Ramos (cell line): ENCODE measurements around the gene USP47.

ENCODE experiments used
- in situ Hi-C: fragments of 300-500 bp; cut with MboI; formaldehyde crosslinking; loops from one replicate; pipeline ENCODE4 v1.14.3; 2022; ENCODE audit warnings: low sequenced_read_pairs; ENCODE audit not compliant: unreplicated experiment

USP47 gene

GRCh38 chr11:11989774-11990744 lies 148.3 kb downstream of the USP47 start:
- in situ Hi-C loops, result no loop called here

- in situ Hi-C loops, result no loop called here
Observed at GRCh38 chr11:11992257-11993212, 150.8 kb downstream of the USP47 start.

GRCh38 chr11:11993839-11994238 lies 152.1 kb downstream of the USP47 start:
- in situ Hi-C loops, result no loop called here

GRCh38 chr11:11995601-11996000 lies 153.8 kb downstream of the USP47 start:
- in situ Hi-C loops, result no loop called here

- in situ Hi-C loops, result no loop called here
Observed at GRCh38 chr11:11996321-11997048, 154.7 kb downstream of the USP47 start.

GRCh38 chr11:11997049-11997322 lies 155.2 kb downstream of the USP47 start:
- in situ Hi-C loops, result no loop called here

- in situ Hi-C loops, result no loop called here
Observed at GRCh38 chr11:11998091-11998781, 156.5 kb downstream of the USP47 start.

GRCh38 chr11:12001186-12001585 lies 159.4 kb downstream of the USP47 start:
- in situ Hi-C loops, result no loop called here

- in situ Hi-C loops, result no loop called here
Observed at GRCh38 chr11:12003336-12003735, 161.6 kb downstream of the USP47 start.

GRCh38 chr11:12003815-12004214 lies 162.0 kb downstream of the USP47 start:
- in situ Hi-C loops, result no loop called here

GRCh38 chr11:12005061-12005460 lies 163.3 kb downstream of the USP47 start:
- in situ Hi-C loops, result no loop called here

GRCh38 chr11:12005476-12005875 lies 163.7 kb downstream of the USP47 start:
- in situ Hi-C loops, result no loop called here

- in situ Hi-C loops, result no loop called here
Observed at GRCh38 chr11:12006552-12007229, 164.9 kb downstream of the USP47 start.

GRCh38 chr11:12007230-12007593 lies 165.4 kb downstream of the USP47 start:
- in situ Hi-C loops, result no loop called here

- in situ Hi-C loops, result no loop called here
Observed at GRCh38 chr11:12007769-12008737, 166.3 kb downstream of the USP47 start, which contains the start of gene DKK3. Gene DKK3 (minus strand): TSS chr11:12008626. CDS start chr11:12008582, 44 bp downstream.
